Activated naive CD4-positive, alpha-beta T cell treated with anti-CD3 and anti-CD28 coated beads, Interleukin-2, amount 50 U/mL, for 72 hours (primary cell): Measurements from ENCODE around the gene ZFP57. TPM values are rescaled to one million over a fixed set of nuclear protein-coding genes. Genes with fewer than 3 reads are reported as not detected.

Experiments used
- ATAC-seq, 2 donors: fragments of 150-1000 bp; cut with Tn5 transposase; 2 replicates each; pipeline ENCODE4 v1.10.0; 2021; ENCODE audit warnings: mild to moderate bottlenecking in 2 of 2, moderate library complexity in 2 of 2
- DNase-seq, 2 donors: peaks; one replicate each; pipeline ENCODE4 v3.0.0; 2021 to 2022; ENCODE audit warnings: low spot score in 2 of 2
- H3K27ac Mint-ChIP-seq, 2 donors: one replicate each; pipeline ENCODE4 v1.8.0; 2022; ENCODE audit warnings: mild to moderate bottlenecking in 2 of 2, mixed read lengths in 2 of 2
- H3K36me3 Mint-ChIP-seq, 2 donors: one replicate each; pipeline ENCODE4 v1.8.0; 2022; ENCODE audit warnings: mixed read lengths in 2 of 2
- H3K9me3 Mint-ChIP-seq, 2 donors: one replicate each; pipeline ENCODE4 v1.8.0; 2022; ENCODE audit warnings: mixed read lengths in 2 of 2
- total RNA-seq, 2 donors: library from RNA; stranded (reverse); gene quantifications; one replicate each; pipeline ENCODE4 v1.2.3, GENCODE V29; 2022

Gene ZFP57
- total RNA-seq = 1 to 10 TPM in 1 of 2 donors, not detected in 1; 5.9 TPM

- ATAC-seq = peak in 1 of 2 donors; percentile 67
- Mint-ChIP-seq H3K36me3 (no peaks in the 10 kb centered on the region), H3K27ac (peak within 1 kb of the TSS in 1 of 2 donors; percentile 74), H3K9me3 (no peaks in the 10 kb centered on the region)
- DNase-seq = no peak
These were observed at the start of gene ZFP57 for GRCh38 chr6:29680904-29681303. ZFP57 (minus strand) TSS chr6:29681152; CDS start chr6:29677003, 4,149 bp downstream.

GRCh38 chr6:29730575-29731126, 49.7 kb upstream of the ZFP57 start:
- H3K9me3 Mint-ChIP-seq = no peaks in the 10 kb centered on the region
- DNase-seq (no peak), ATAC-seq (peak; percentile 20 to 37)
- peak overlapping the region in 1 of 2 donors; percentile 2 for H3K27ac Mint-ChIP-seq
- peaks cover 22 to 23% of the 10 kb centered on the region in 2 donors for H3K36me3 Mint-ChIP-seq

- no peak for ATAC-seq
These were observed 48.9 kb upstream of the ZFP57 start for GRCh38 chr6:29729774-29730328.

GRCh38 chr6:29728875-29729270, 47.9 kb upstream of the ZFP57 start:
- ATAC-seq = no peak
- Mint-ChIP-seq H3K36me3 (peaks cover 40 to 41% of the 10 kb centered on the region in 2 donors), H3K27ac (no peak overlapping the region)

More at GRCh38 chr6:29729774-29730328, 48.9 kb upstream of the ZFP57 start:
- peak overlapping the region in 1 of 2 donors; percentile 2 for H3K27ac Mint-ChIP-seq
- DNase-seq = no peak
- H3K36me3 Mint-ChIP-seq = peaks cover 30 to 31% of the 10 kb centered on the region in 2 donors
- no peaks in the 10 kb centered on the region for H3K9me3 Mint-ChIP-seq

GRCh38 chr6:29728173-29728874, 47.4 kb upstream of the ZFP57 start:
- H3K9me3 Mint-ChIP-seq = no peaks in the 10 kb centered on the region
- H3K36me3 Mint-ChIP-seq = peaks cover 41 to 43% of the 10 kb centered on the region in 2 donors
- H3K27ac Mint-ChIP-seq = peak overlapping the region; percentile 70 to 82
- DNase-seq (no peak), ATAC-seq (no peak)

More at GRCh38 chr6:29728875-29729270, 47.9 kb upstream of the ZFP57 start:
- H3K9me3 Mint-ChIP-seq = no peaks in the 10 kb centered on the region
- DNase-seq = no peak

GRCh38 chr6:29727637-29728036, 46.7 kb upstream of the ZFP57 start:
- no peak for ATAC-seq

GRCh38 chr6:29726571-29727194, 45.7 kb upstream of the ZFP57 start:
- ATAC-seq = no peak
- Mint-ChIP-seq H3K9me3 (no peaks in the 10 kb centered on the region), H3K36me3 (peaks cover 41 to 43% of the 10 kb centered on the region in 2 donors), H3K27ac (peak overlapping the region; percentile 25 to 82)
- no peak for DNase-seq

More at GRCh38 chr6:29727637-29728036, 46.7 kb upstream of the ZFP57 start:
- Mint-ChIP-seq H3K36me3 (peaks cover 41 to 43% of the 10 kb centered on the region in 2 donors), H3K9me3 (no peaks in the 10 kb centered on the region), H3K27ac (peak overlapping the region; percentile 82 to 86)
- no peak for DNase-seq

GRCh38 chr6:29726001-29726400, 45.0 kb upstream of the ZFP57 start:
- H3K27ac Mint-ChIP-seq = peak overlapping the region; percentile 89 to 93
- peaks cover 41 to 43% of the 10 kb centered on the region in 2 donors for H3K36me3 Mint-ChIP-seq
- no peaks in the 10 kb centered on the region for H3K9me3 Mint-ChIP-seq
- DNase-seq = no peak
- ATAC-seq = no peak

GRCh38 chr6:29724937-29725869, 44.3 kb upstream of the ZFP57 start:
- no peak for DNase-seq
- peaks cover 41 to 43% of the 10 kb centered on the region in 2 donors for H3K36me3 Mint-ChIP-seq
- H3K9me3 Mint-ChIP-seq = no peaks in the 10 kb centered on the region
- ATAC-seq = no peak
- H3K27ac Mint-ChIP-seq = peak overlapping the region; percentile 89 to 93

- peaks cover 41 to 43% of the 10 kb centered on the region in 2 donors for H3K36me3 Mint-ChIP-seq
- peak; percentile 64 to 75 for DNase-seq
- H3K9me3 Mint-ChIP-seq = no peaks in the 10 kb centered on the region
- ATAC-seq = peak; percentile 55 to 67
- H3K27ac Mint-ChIP-seq = peak overlapping the region; percentile 89
These were observed 43.0 kb upstream of the ZFP57 start for GRCh38 chr6:29723666-29724588.

GRCh38 chr6:29723262-29723665, 42.3 kb upstream of the ZFP57 start, which contains the start of gene HLA-F:
HLA-F (plus strand) TSS chr6:29723434; CDS start chr6:29723464, 30 bp downstream.
- H3K36me3 Mint-ChIP-seq = peaks cover 41% of the 10 kb centered on the region in 2 donors
- H3K9me3 Mint-ChIP-seq = no peaks in the 10 kb centered on the region
- peak; percentile 92 for ATAC-seq
- DNase-seq = peak; percentile 77 to 89
- peak within 1 kb of the TSS; percentile 89 for H3K27ac Mint-ChIP-seq

- DNase-seq (no peak), ATAC-seq (no peak)
- H3K27ac Mint-ChIP-seq = no peak overlapping the region
- peaks cover 21 to 22% of the 10 kb centered on the region in 2 donors for H3K36me3 Mint-ChIP-seq
- no peaks in the 10 kb centered on the region for H3K9me3 Mint-ChIP-seq
These were observed 39.9 kb upstream of the ZFP57 start for GRCh38 chr6:29720863-29721262.

- ATAC-seq (peak in 1 of 2 donors; percentile 28), DNase-seq (no peak)
- Mint-ChIP-seq H3K9me3 (no peaks in the 10 kb centered on the region), H3K27ac (peak overlapping the region in 1 of 2 donors; percentile 33), H3K36me3 (no peaks in the 10 kb centered on the region)
These were observed 29.5 kb upstream of the ZFP57 start for GRCh38 chr6:29710281-29710941.

- DNase-seq = no peak
- Mint-ChIP-seq H3K9me3 (no peaks in the 10 kb centered on the region), H3K36me3 (no peaks in the 10 kb centered on the region), H3K27ac (peak overlapping the region in 1 of 2 donors; percentile 38)
- peak; percentile 19 to 25 for ATAC-seq
These were observed 28.2 kb upstream of the ZFP57 start for GRCh38 chr6:29709188-29709587.
